ENCODE measurements around the gene SLC6A3.
"Not testable (repeated sequence)": the region's sequence is repeated elsewhere in the genome, so short reads cannot be mapped to it uniquely, and the experiment has no call there.

SLC6A3 gene

GRCh38 chr5:1363581-1363980 is 81.7 kb downstream of the SLC6A3 start:
- no peak for TF ChIP-seq CTCF (IDR thresholded peaks at IDR 0.05; ENCODE audit: borderline replicate concordance, control extremely low read depth, extremely low read depth, insufficient read depth, missing control alignments)
- DNase-seq (ENCODE audit: low spot score): no peak
- in situ Hi-C loops (cut with MboI; ENCODE audit: low sequenced_read_pairs, unreplicated experiment): no loop called here

GRCh38 chr5:1363160-1363559 is 82.1 kb downstream of the SLC6A3 start:
- DNase-seq (ENCODE audit: low spot score): no peak
- no peak for TF ChIP-seq CTCF (IDR thresholded peaks at IDR 0.05; ENCODE audit: borderline replicate concordance, control extremely low read depth, extremely low read depth, insufficient read depth, missing control alignments)
- in situ Hi-C loops (cut with MboI; ENCODE audit: low sequenced_read_pairs, unreplicated experiment): no loop called here

GRCh38 chr5:1362242-1363015 is 82.8 kb downstream of the SLC6A3 start:
- in situ Hi-C loops (cut with MboI; ENCODE audit: low sequenced_read_pairs, unreplicated experiment): no loop called here
- no peak for TF ChIP-seq CTCF (IDR thresholded peaks at IDR 0.05; ENCODE audit: borderline replicate concordance, control extremely low read depth, extremely low read depth, insufficient read depth, missing control alignments)
- no peak for DNase-seq (ENCODE audit: low spot score)

- in situ Hi-C loops (cut with MboI; ENCODE audit: low sequenced_read_pairs, unreplicated experiment): no loop called here
- no peak for DNase-seq (ENCODE audit: low spot score)
- TF ChIP-seq CTCF (IDR thresholded peaks at IDR 0.05; ENCODE audit: borderline replicate concordance, control extremely low read depth, extremely low read depth, insufficient read depth, missing control alignments): no peak
Observed at GRCh38 chr5:1360861-1361260, 84.4 kb downstream of the SLC6A3 start.

- DNase-seq (ENCODE audit: low spot score); in situ Hi-C loops (cut with MboI; ENCODE audit: low sequenced_read_pairs, unreplicated experiment): not testable (repeated sequence)
Observed at GRCh38 chr5:1360367-1360766, 84.9 kb downstream of the SLC6A3 start.

GRCh38 chr5:1359713-1360112 is 85.5 kb downstream of the SLC6A3 start:
- no peak for TF ChIP-seq CTCF (IDR thresholded peaks at IDR 0.05; ENCODE audit: borderline replicate concordance, control extremely low read depth, extremely low read depth, insufficient read depth, missing control alignments)
- no peak for DNase-seq (ENCODE audit: low spot score)
- in situ Hi-C loops (cut with MboI; ENCODE audit: low sequenced_read_pairs, unreplicated experiment): no loop called here

GRCh38 chr5:1359031-1359645 is 86.1 kb downstream of the SLC6A3 start:
- DNase-seq (ENCODE audit: low spot score): no peak
- TF ChIP-seq CTCF (IDR thresholded peaks at IDR 0.05; ENCODE audit: borderline replicate concordance, control extremely low read depth, extremely low read depth, insufficient read depth, missing control alignments): no peak
- in situ Hi-C loops (cut with MboI; ENCODE audit: low sequenced_read_pairs, unreplicated experiment): no loop called here
